IMR-90 (cell line): ENCODE results near the gene DOCK4.

Source experiments
- BHLHE40 ChIP-seq: fragments of 150-350 bp; IDR thresholded peaks from 2 replicates; pipeline ENCODE4 v1.6.1; 2016; ENCODE audit warnings: mild to moderate bottlenecking, low read depth, low read length
- CEBPB ChIP-seq: IDR thresholded peaks from 2 replicates; pipeline ENCODE4 v1.6.1; 2012; ENCODE audit warnings: low read depth, low read length, improper control_type of control experiment
- MAZ ChIP-seq: IDR thresholded peaks from 2 replicates; pipeline ENCODE4 v1.6.1; 2012; ENCODE audit warnings: low read depth, mild to moderate bottlenecking, low read length, improper control_type of control experiment, moderate library complexity, borderline replicate concordance
- MXI1 ChIP-seq: IDR thresholded peaks from 2 replicates; pipeline ENCODE4 v1.6.1; 2012; ENCODE audit warnings: low read depth, mild to moderate bottlenecking, low read length, moderate library complexity, borderline replicate concordance
- NFE2L2 ChIP-seq: fragments of 150-350 bp; IDR thresholded peaks from 2 replicates; pipeline ENCODE4 v1.6.1; 2016; ENCODE audit warnings: low read depth, mild to moderate bottlenecking, low read length
- POLR2A ChIP-seq: IDR thresholded peaks from 2 replicates; pipeline ENCODE4 v1.6.1; 2012; ENCODE audit warnings: mild to moderate bottlenecking, low read depth, low read length
- RAD21 ChIP-seq: IDR thresholded peaks from 2 replicates; pipeline ENCODE4 v1.6.1; 2012; ENCODE audit warnings: low read length, improper control_type of control experiment
- RFX5 ChIP-seq: IDR thresholded peaks from 2 replicates; pipeline ENCODE4 v1.8.0; 2012; ENCODE audit warnings: low read depth, mild to moderate bottlenecking, low read length, moderate library complexity
- TF ChIP-seq, protein P1 (sequence below): conservative IDR thresholded peaks from 2 replicates; pipeline ENCODE4 v1.5.1; 2012; ENCODE audit warnings: mild to moderate bottlenecking, low read depth, low read length, improper control_type of control experiment
- TF ChIP-seq, protein P2 (sequence below): fragments of 150-350 bp; IDR thresholded peaks from 2 replicates; pipeline ENCODE4 v1.6.1; 2017; ENCODE audit warnings: mild to moderate bottlenecking, antibody characterized with exemption, low read length, low read depth

- TF ChIP-seq RFX5 (no peak), POLR2A (no peak), MXI1 (no peak), CEBPB (no peak), MAZ (no peak), RAD21 (no peak), BHLHE40 (no peak), NFE2L2 (no peak)
- TF ChIP-seq, protein P1, sequence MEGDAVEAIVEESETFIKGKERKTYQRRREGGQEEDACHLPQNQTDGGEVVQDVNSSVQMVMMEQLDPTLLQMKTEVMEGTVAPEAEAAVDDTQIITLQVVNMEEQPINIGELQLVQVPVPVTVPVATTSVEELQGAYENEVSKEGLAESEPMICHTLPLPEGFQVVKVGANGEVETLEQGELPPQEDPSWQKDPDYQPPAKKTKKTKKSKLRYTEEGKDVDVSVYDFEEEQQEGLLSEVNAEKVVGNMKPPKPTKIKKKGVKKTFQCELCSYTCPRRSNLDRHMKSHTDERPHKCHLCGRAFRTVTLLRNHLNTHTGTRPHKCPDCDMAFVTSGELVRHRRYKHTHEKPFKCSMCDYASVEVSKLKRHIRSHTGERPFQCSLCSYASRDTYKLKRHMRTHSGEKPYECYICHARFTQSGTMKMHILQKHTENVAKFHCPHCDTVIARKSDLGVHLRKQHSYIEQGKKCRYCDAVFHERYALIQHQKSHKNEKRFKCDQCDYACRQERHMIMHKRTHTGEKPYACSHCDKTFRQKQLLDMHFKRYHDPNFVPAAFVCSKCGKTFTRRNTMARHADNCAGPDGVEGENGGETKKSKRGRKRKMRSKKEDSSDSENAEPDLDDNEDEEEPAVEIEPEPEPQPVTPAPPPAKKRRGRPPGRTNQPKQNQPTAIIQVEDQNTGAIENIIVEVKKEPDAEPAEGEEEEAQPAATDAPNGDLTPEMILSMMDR = no peak
- TF ChIP-seq, protein P2, sequence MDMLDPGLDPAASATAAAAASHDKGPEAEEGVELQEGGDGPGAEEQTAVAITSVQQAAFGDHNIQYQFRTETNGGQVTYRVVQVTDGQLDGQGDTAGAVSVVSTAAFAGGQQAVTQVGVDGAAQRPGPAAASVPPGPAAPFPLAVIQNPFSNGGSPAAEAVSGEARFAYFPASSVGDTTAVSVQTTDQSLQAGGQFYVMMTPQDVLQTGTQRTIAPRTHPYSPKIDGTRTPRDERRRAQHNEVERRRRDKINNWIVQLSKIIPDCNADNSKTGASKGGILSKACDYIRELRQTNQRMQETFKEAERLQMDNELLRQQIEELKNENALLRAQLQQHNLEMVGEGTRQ = no peak
Measured at GRCh38 chr7:112167147-112167546, 39.1 kb downstream of the DOCK4 start.
